Measurements from ENCODE around the gene MCM8.

Gene MCM8

DNA sequence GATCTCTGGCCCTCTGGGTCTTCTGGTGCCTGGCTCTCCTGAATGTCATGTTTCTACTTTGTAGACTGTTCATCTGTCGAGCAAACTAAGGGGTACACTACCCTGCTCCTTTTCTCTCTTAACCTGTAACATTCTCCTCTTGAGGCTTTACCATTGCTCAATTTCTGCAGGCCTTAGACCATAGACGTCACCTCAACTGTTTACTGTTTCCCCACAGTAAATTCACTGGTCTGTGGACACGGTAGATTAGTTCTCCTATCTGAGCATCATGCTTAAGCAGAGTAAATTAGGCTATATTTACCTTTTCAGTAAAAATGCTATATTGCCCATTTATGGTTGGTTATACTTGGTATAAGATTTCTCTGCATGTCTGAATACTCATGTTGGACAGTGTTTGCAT, 40.5 kb downstream of the MCM8 start:
- no peaks in the 10 kb centered on the region for H3K27me3 ChIP-seq (ENCODE audit: control insufficient read depth, low read length)
- no peak overlapping the region for H3K4me2 ChIP-seq (ENCODE audit: low read length)
- no peaks in the 10 kb centered on the region for H3K9me2 ChIP-seq (replicated peaks; ENCODE audit: control insufficient read depth, low read length)
- peaks cover 95% of the 10 kb centered on the region for H3K36me3 ChIP-seq (ENCODE audit: control insufficient read depth, low read length)
- H3K9me3 ChIP-seq (ENCODE audit: control insufficient read depth, insufficient read depth, low read length), result no peaks in the 10 kb centered on the region
- H3K4me1 ChIP-seq (ENCODE audit: control insufficient read depth, low read length), result no peaks in the 10 kb centered on the region
- no peak overlapping the region for H3K27ac ChIP-seq (ENCODE audit: low read depth, low read length)
- H3K4me3 ChIP-seq (ENCODE audit: low read length), result no peak overlapping the region
- no peaks in the 10 kb centered on the region for H4K20me1 ChIP-seq (ENCODE audit: control insufficient read depth, insufficient read depth, low read depth, low read length)
- H3F3A ChIP-seq (ENCODE audit: control insufficient read depth, insufficient read depth), result no peaks in the 10 kb centered on the region
- TF ChIP-seq, protein P1, sequence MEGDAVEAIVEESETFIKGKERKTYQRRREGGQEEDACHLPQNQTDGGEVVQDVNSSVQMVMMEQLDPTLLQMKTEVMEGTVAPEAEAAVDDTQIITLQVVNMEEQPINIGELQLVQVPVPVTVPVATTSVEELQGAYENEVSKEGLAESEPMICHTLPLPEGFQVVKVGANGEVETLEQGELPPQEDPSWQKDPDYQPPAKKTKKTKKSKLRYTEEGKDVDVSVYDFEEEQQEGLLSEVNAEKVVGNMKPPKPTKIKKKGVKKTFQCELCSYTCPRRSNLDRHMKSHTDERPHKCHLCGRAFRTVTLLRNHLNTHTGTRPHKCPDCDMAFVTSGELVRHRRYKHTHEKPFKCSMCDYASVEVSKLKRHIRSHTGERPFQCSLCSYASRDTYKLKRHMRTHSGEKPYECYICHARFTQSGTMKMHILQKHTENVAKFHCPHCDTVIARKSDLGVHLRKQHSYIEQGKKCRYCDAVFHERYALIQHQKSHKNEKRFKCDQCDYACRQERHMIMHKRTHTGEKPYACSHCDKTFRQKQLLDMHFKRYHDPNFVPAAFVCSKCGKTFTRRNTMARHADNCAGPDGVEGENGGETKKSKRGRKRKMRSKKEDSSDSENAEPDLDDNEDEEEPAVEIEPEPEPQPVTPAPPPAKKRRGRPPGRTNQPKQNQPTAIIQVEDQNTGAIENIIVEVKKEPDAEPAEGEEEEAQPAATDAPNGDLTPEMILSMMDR (IDR thresholded peaks at IDR 0.05; ENCODE audit: low read depth, low read length, poor library complexity, severe bottlenecking), result no peak
- TF ChIP-seq EZH2phosphoT487 (IDR thresholded peaks at IDR 0.05; ENCODE audit: borderline replicate concordance, low read length), result no peak
- no peaks in the 10 kb centered on the region for H3K79me2 ChIP-seq (ENCODE audit: control insufficient read depth, low read length)

DNA sequence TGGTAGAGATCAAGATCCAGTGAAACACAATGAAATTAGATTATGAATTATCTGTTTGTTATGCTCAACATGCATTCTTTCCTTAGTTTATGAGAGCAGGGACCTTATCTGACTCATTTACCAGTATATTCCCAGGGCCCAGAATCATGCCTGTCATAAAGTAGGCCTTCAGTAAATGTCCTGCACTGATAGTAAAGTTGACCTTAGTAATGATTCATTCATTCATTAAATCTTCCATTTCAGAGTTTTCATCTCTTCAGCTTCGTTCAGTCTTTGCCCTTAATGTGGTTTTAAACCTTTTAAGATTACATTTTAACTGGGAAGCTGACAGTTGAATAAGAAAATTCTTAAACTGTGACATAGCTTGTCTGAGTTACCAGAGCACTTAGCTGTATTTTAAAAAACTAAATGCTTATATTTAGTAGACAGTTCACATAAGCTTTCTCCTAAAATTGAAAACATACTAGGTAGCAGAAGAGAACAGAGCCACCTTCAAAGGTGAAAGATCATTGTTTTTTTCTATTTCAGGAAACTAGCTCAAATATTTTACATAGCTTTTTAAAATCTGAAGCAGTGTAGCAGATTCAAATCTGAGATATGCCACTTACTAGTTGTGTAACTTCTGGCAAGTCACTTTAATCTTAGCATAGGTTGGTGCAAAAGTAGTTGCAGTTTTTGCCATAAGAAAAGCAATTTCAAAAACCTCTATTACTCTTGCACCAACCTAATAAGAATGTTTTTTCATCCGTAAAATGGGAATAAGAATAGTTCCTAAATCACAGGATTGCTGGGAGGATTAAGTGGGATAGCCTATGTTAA, 41.4 kb downstream of the MCM8 start:
- H3K4me1 ChIP-seq (ENCODE audit: control insufficient read depth, low read length), result no peaks in the 10 kb centered on the region
- peaks cover 93% of the 10 kb centered on the region for H3K36me3 ChIP-seq (ENCODE audit: control insufficient read depth, low read length)
- H3F3A ChIP-seq (ENCODE audit: control insufficient read depth, insufficient read depth), result no peaks in the 10 kb centered on the region
- no peak for TF ChIP-seq EZH2phosphoT487 (IDR thresholded peaks at IDR 0.05; ENCODE audit: borderline replicate concordance, low read length)
- TF ChIP-seq, protein P1 (IDR thresholded peaks at IDR 0.05; ENCODE audit: low read depth, low read length, poor library complexity, severe bottlenecking), result no peak
- no peak overlapping the region for H3K27ac ChIP-seq (ENCODE audit: low read depth, low read length)
- H3K79me2 ChIP-seq (ENCODE audit: control insufficient read depth, low read length), result no peaks in the 10 kb centered on the region
- H3K4me2 ChIP-seq (ENCODE audit: low read length), result no peak overlapping the region
- H4K20me1 ChIP-seq (ENCODE audit: control insufficient read depth, insufficient read depth, low read depth, low read length), result no peaks in the 10 kb centered on the region
- H3K9me2 ChIP-seq (replicated peaks; ENCODE audit: control insufficient read depth, low read length), result no peaks in the 10 kb centered on the region
- H3K4me3 ChIP-seq (ENCODE audit: low read length), result no peak overlapping the region
- H3K27me3 ChIP-seq (ENCODE audit: control insufficient read depth, low read length), result no peaks in the 10 kb centered on the region
- H3K9me3 ChIP-seq (ENCODE audit: control insufficient read depth, insufficient read depth, low read length), result no peaks in the 10 kb centered on the region

DNA sequence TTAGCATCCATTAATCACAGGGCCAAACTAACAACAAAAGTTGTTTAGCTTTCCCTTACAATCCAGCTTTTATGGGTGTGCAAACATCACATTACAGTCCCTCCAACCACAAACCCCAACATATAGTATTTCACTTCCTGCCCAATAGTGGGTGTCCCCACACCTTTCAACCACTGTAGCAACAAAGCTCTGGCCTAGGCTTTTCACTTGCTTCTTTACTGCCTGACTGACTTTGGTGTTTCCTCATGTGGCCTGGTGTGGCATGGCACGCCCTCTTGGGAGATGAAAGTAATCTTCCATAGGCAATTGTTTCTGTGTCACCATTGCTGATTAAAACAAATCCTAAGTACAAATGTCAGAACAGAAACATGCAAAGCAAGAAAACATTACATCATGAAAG, 46.3 kb downstream of the MCM8 start:
- TF ChIP-seq, protein P1 (IDR thresholded peaks at IDR 0.05; ENCODE audit: low read depth, low read length, poor library complexity, severe bottlenecking), result no peak
- TF ChIP-seq EZH2phosphoT487 (IDR thresholded peaks at IDR 0.05; ENCODE audit: borderline replicate concordance, low read length), result no peak
- Histone ChIP-seq H3K4me3 (ENCODE audit: low read length) (no peak overlapping the region), H3K9me2 (replicated peaks; ENCODE audit: control insufficient read depth, low read length) (no peaks in the 10 kb centered on the region), H3K27ac (ENCODE audit: low read depth, low read length) (no peak overlapping the region), H3F3A (ENCODE audit: control insufficient read depth, insufficient read depth) (peaks cover 7% of the 10 kb centered on the region; the same call in 1 of the 2 replicates), H4K20me1 (ENCODE audit: control insufficient read depth, insufficient read depth, low read depth, low read length) (no peaks in the 10 kb centered on the region), H3K79me2 (ENCODE audit: control insufficient read depth, low read length) (no peaks in the 10 kb centered on the region), H3K9me3 (ENCODE audit: control insufficient read depth, insufficient read depth, low read length) (no peaks in the 10 kb centered on the region), H3K36me3 (ENCODE audit: control insufficient read depth, low read length) (peaks cover 71% of the 10 kb centered on the region), H3K4me1 (ENCODE audit: control insufficient read depth, low read length) (no peaks in the 10 kb centered on the region), H3K4me2 (ENCODE audit: low read length) (no peak overlapping the region), H3K27me3 (ENCODE audit: control insufficient read depth, low read length) (no peaks in the 10 kb centered on the region)
